ENCODE results near the gene RIN1.
A peak's percentile ranks its signal among the peaks of the same experiment; 100 is the strongest.
"Not testable (repeated sequence)": the region's sequence is repeated elsewhere in the genome, so short reads cannot be mapped to it uniquely, and the experiment has no call there.

RIN1 gene

GRCh38 chr11:66359662-66360087, 23.4 kb upstream of the RIN1 start:
- DNase-seq (ENCODE audit: low spot score) = peak; percentile 62

GRCh38 chr11:66350560-66351235, 14.5 kb upstream of the RIN1 start:
- not testable (repeated sequence) for DNase-seq (ENCODE audit: low spot score)

GRCh38 chr11:66349084-66349386, 12.8 kb upstream of the RIN1 start:
- DNase-seq (ENCODE audit: low spot score) = no peak

GRCh38 chr11:66347425-66348276, 11.4 kb upstream of the RIN1 start, which contains the start of gene B4GAT1:
B4GAT1 (minus strand) TSS chr11:66347629; CDS start chr11:66347545, 84 bp downstream.
- peak; percentile 95 for DNase-seq (ENCODE audit: low spot score)

GRCh38 chr11:66346476-66347424, 10.5 kb upstream of the RIN1 start:
- no peak for DNase-seq (ENCODE audit: low spot score)

- DNase-seq (ENCODE audit: low spot score) = no peak
Observed at GRCh38 chr11:66345316-66345649, 9.0 kb upstream of the RIN1 start.

GRCh38 chr11:66344550-66345315, 8.5 kb upstream of the RIN1 start, which contains the start of gene BRMS1:
BRMS1 (minus strand) TSS chr11:66345104; CDS start chr11:66342234, 2,870 bp downstream.
- peak; percentile 100 for DNase-seq (ENCODE audit: low spot score)

- DNase-seq (ENCODE audit: low spot score) = no peak
Observed at GRCh38 chr11:66343176-66343575, 6.9 kb upstream of the RIN1 start.

- no peak for DNase-seq (ENCODE audit: low spot score)
Observed at GRCh38 chr11:66341502-66342126, 5.4 kb upstream of the RIN1 start.

GRCh38 chr11:66340596-66341501, 4.6 kb upstream of the RIN1 start:
- DNase-seq (ENCODE audit: low spot score) = no peak

GRCh38 chr11:66339686-66340483, 3.7 kb upstream of the RIN1 start:
- DNase-seq (ENCODE audit: low spot score) = no peak

GRCh38 chr11:66339162-66339675, 3.0 kb upstream of the RIN1 start:
- no peak for DNase-seq (ENCODE audit: low spot score)

- no peak for DNase-seq (ENCODE audit: low spot score)
Observed at GRCh38 chr11:66338276-66339161, 2.3 kb upstream of the RIN1 start.

GRCh38 chr11:66337103-66337899, 1.1 kb upstream of the RIN1 start:
- DNase-seq (ENCODE audit: low spot score) = no peak

GRCh38 chr11:66335531-66336233, 552 bp downstream of the RIN1 start:
- no peak for DNase-seq (ENCODE audit: low spot score)
